GM13976 (cell line): ENCODE measurements around the gene IMPG2.

Experiments
- DNase-seq: peaks from one replicate; pipeline ENCODE4 v3.0.0; 2012; ENCODE audit warnings: low spot score
- CTCF ChIP-seq: IDR thresholded peaks from 2 replicates; pipeline ENCODE4 v1.5.1; 2012; ENCODE audit warnings: borderline replicate concordance, mild to moderate bottlenecking; ENCODE audit not compliant: insufficient read depth; ENCODE audit errors: extremely low read depth, missing control alignments, control extremely low read depth
- in situ Hi-C: fragments of 300-500 bp; cut with MboI; formaldehyde crosslinking; loops from one replicate; pipeline ENCODE4 v1.12.0; 2022; ENCODE audit warnings: low sequenced_read_pairs, mixed read lengths, inconsistent platforms; ENCODE audit not compliant: unreplicated experiment

The IMPG2 gene

DNA sequence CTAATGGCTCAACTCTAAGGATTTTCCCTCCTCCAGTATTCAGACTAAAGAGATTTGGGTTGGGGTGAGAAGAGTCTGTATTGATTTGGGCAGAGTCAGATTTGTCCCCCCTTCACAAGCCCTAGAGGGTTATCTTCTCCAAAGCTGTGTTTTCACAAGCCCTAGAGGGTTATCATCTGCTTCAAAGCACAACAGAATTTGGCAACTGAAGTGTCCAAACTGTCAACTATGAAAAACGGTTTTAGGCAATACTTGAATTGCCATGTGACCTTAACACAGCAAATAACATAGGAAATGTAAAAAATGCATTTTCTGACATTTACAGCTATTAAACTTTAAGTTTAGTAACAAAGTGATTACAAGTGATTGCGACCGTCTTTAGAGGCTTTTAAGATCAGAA lies 119.9 kb downstream of the IMPG2 start:
- in situ Hi-C loops = no loop called here

GRCh38 chr3:101195951-101196713 lies 124.2 kb downstream of the IMPG2 start:
- TF ChIP-seq CTCF = no peak
- DNase-seq = no peak
- in situ Hi-C loops = no loop called here

More for the DNA sequence above, 119.9 kb downstream of the IMPG2 start:
- TF ChIP-seq CTCF = no peak
- no peak for DNase-seq

DNA sequence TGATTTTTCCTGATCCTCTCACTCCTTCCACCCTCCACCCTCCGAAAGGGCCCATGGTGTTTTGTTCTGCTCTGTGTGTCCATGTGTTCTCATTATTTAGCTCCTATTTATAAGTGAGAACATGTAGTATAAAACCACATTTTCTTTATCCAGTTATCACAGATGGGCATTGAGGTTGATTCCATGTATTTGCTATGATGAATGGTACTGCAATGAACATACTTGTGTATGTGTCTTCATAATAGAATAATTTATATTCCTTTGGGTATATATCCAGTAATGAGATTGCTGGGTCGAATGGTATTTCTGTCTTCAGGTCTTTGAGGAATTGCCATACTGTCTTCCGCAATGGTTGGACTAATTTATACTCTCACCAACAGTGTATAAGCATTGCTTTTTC lies 126.0 kb downstream of the IMPG2 start:
- no peak for DNase-seq
- in situ Hi-C loops = no loop called here
- no peak for TF ChIP-seq CTCF

GRCh38 chr3:101193957-101194356 lies 126.4 kb downstream of the IMPG2 start:
- DNase-seq = no peak
- TF ChIP-seq CTCF = no peak
- in situ Hi-C loops = no loop called here

GRCh38 chr3:101189796-101190195 lies 130.6 kb downstream of the IMPG2 start:
- DNase-seq = no peak
- no peak for TF ChIP-seq CTCF
- in situ Hi-C loops = no loop called here

GRCh38 chr3:101189176-101189575 lies 131.2 kb downstream of the IMPG2 start:
- TF ChIP-seq CTCF = no peak
- DNase-seq = no peak
- in situ Hi-C loops = no loop called here
